B cell (primary cell): Measurements from ENCODE around the gene COL11A2. TPM values are rescaled to one million over a fixed set of nuclear protein-coding genes. Genes with fewer than 3 reads are reported as not detected.

Source experiments
- ATAC-seq: fragments of 200-7000 bp; cut with Tn5 transposase; one replicate; pipeline ENCODE4 v1.10.0; 2021; ENCODE audit warnings: low read depth, mild to moderate bottlenecking, moderate number of reproducible peaks, moderate library complexity
- CTCF ChIA-PET: fragments of 350-600 bp; sonication (Branson Sonifier 250); formaldehyde crosslinking; loops from one replicate; lab custom pipeline; 2021; ENCODE audit warnings: antibody characterized with exemption, inconsistent platforms; lab: Charles Lee
- POLR2A ChIA-PET: fragments of 350-600 bp; sonication (Branson Sonifier 250); formaldehyde crosslinking; loops from one replicate; lab custom pipeline; 2021; ENCODE audit warnings: antibody characterized with exemption; lab: Charles Lee
- DNase-seq: peaks from one replicate; pipeline ENCODE4 v3.0.0; 2013
- H2AFZ ChIP-seq: 2 replicates; pipeline ENCODE4 v1.6.1; 2012; ENCODE audit warnings: mild to moderate bottlenecking, low read depth, low read length; ENCODE audit not compliant: insufficient read depth, poor library complexity, severe bottlenecking
- H3K27ac ChIP-seq, 2 donors: 1 replicate in 1 of 2; 2 replicates in 1 of 2; pipeline ENCODE4 v1.5.1; 2012 to 2013; ENCODE audit warnings: low read length in 2 of 2, mild to moderate bottlenecking in 2 of 2, moderate library complexity in 1 of 2
- H3K27me3 ChIP-seq, 4 experiments: fragments of 200-600 bp in 1 of 4; sonication (generic) in 1 of 4; replicated peaks in 1 of 4; 1 replicate in 2 of 4; 2 replicates in 2 of 4; pipeline versions ENCODE4 v1.6.1 to v1.7.0; 2013 to 2016; ENCODE audit warnings: low read length in 3 of 4, mild to moderate bottlenecking in 2 of 4, mixed read lengths in 1 of 4, moderate library complexity in 1 of 4; ENCODE audit not compliant: insufficient read depth in 4 of 4, control insufficient read depth in 3 of 4; ENCODE audit errors: control extremely low read depth in 1 of 4
- H3K36me3 ChIP-seq, 2 experiments: replicated peaks in 1 of 2; 1 replicate in 1 of 2; 2 replicates in 1 of 2; pipeline versions ENCODE4 v1.6.1 to v1.7.1; 2013; ENCODE audit warnings: low read length in 1 of 2; ENCODE audit not compliant: insufficient read depth in 2 of 2, control insufficient read depth in 1 of 2; ENCODE audit errors: control extremely low read depth in 1 of 2, extremely low read depth in 1 of 2
- H3K4me1 ChIP-seq, 2 donors: fragments of 200-600 bp in 1 of 2; sonication (generic) in 1 of 2; 1 replicate in 1 of 2; 2 replicates in 1 of 2; pipeline versions ENCODE4 v1.5.1 to v1.6.1; 2013 to 2017; ENCODE audit warnings: low read length in 2 of 2; ENCODE audit not compliant: control insufficient read depth in 2 of 2, insufficient read depth in 2 of 2
- H3K4me2 ChIP-seq: replicated peaks from 2 replicates; pipeline ENCODE3; 2012; ENCODE audit warnings: mild to moderate bottlenecking, low read depth, low read length; ENCODE audit not compliant: poor library complexity, severe bottlenecking
- H3K4me3 ChIP-seq, 5 experiments: fragments of 200-600 bp in 1 of 5; sonication (generic) in 1 of 5; 1 replicate in 3 of 5; 2 replicates in 2 of 5; pipeline versions ENCODE4 v1.5.1 to v1.7.0; 2011 to 2016; ENCODE audit warnings: low read length in 4 of 5, mild to moderate bottlenecking in 4 of 5, low read depth in 2 of 5, control low read depth in 1 of 5, moderate library complexity in 1 of 5; ENCODE audit not compliant: insufficient read depth in 1 of 5; ENCODE audit errors: control extremely low read depth in 1 of 5, extremely low read depth in 1 of 5
- H3K79me2 ChIP-seq: fragments of 200-600 bp; sonication (generic); one replicate; pipeline ENCODE4 v1.6.0; 2016; ENCODE audit warnings: low read length; ENCODE audit not compliant: control insufficient read depth, insufficient read depth
- H3K9ac ChIP-seq: fragments of 200-600 bp; sonication (generic); 2 replicates; pipeline ENCODE4 v1.6.1; 2017; ENCODE audit warnings: mild to moderate bottlenecking, low read length, moderate library complexity
- H3K9me3 ChIP-seq, 3 donors: one replicate each; pipeline versions ENCODE4 v1.6.1 to v1.7.1; 2013; ENCODE audit warnings: low read length in 2 of 3; ENCODE audit not compliant: control insufficient read depth in 2 of 3, insufficient read depth in 1 of 3; ENCODE audit errors: control extremely low read depth in 1 of 3
- H4K20me1 ChIP-seq: 2 replicates; pipeline ENCODE4 v1.6.0; 2012; ENCODE audit warnings: mild to moderate bottlenecking, low read length; ENCODE audit not compliant: insufficient read depth, control insufficient read depth, poor library complexity, severe bottlenecking
- H3K27ac Mint-ChIP-seq: one replicate; pipeline ENCODE4 v1.8.0; 2021; ENCODE audit warnings: mixed read lengths
- H3K27me3 Mint-ChIP-seq: one replicate; pipeline ENCODE4 v1.8.0; 2021; ENCODE audit warnings: mixed read lengths
- H3K4me1 Mint-ChIP-seq: one replicate; pipeline ENCODE4 v1.8.0; 2021; ENCODE audit warnings: mixed read lengths
- H3K4me3 Mint-ChIP-seq: one replicate; pipeline ENCODE4 v1.8.0; 2021; ENCODE audit warnings: mixed read lengths
- H3K9me3 Mint-ChIP-seq: one replicate; pipeline ENCODE4 v1.8.0; 2022; ENCODE audit warnings: mixed read lengths; ENCODE audit not compliant: insufficient read depth
- EZH2 ChIP-seq: IDR thresholded peaks from 2 replicates; pipeline ENCODE4 v1.6.1; 2012; ENCODE audit warnings: borderline replicate concordance, low read depth, mild to moderate bottlenecking, moderate library complexity, low read length; ENCODE audit not compliant: insufficient read depth, poor library complexity, severe bottlenecking
- WGBS: methylation state at CpG from one replicate; pipeline ENCODE4 v1.1.5; 2013; ENCODE audit warnings: missing lambda C conversion rate; ENCODE audit not compliant: insufficient coverage; 5-methylcytosine and 5-hydroxymethylcytosine counted together
- intact Hi-C: fragments of 100-400 bp; cut with micrococcal nuclease; formaldehyde crosslinking; loops from one replicate; pipeline ENCODE4 v1.10.0; 2022
- polyA plus RNA-seq: library from polyadenylated mRNA; depleted of rRNA; stranded (reverse); fragments of >200 nt; gene quantifications from 2 replicates; pipeline ENCODE4 v1.2.3, GENCODE V29; 2012
- total RNA-seq, 2 donors: library from RNA; stranded (reverse); fragments of 120-200 nt in 1 of 2; gene quantifications; 1 replicate in 1 of 2; 2 replicates in 1 of 2; pipeline versions ENCODE4 v1.2.3 to v1.2.4, GENCODE V29; 2013 to 2022
- TF ChIP-seq, protein P1 (sequence below): fragments of 200-600 bp; IDR thresholded peaks from one replicate; pipeline ENCODE4 v1.8.0; 2022; ENCODE audit warnings: antibody characterized with exemption, mild to moderate bottlenecking

Gene COL11A2
- total and polyA plus RNA-seq, 2 donors (not counting 1 experiment from before 2014, with no cell fraction given) = 0.39 to 0.82 TPM

DNA sequence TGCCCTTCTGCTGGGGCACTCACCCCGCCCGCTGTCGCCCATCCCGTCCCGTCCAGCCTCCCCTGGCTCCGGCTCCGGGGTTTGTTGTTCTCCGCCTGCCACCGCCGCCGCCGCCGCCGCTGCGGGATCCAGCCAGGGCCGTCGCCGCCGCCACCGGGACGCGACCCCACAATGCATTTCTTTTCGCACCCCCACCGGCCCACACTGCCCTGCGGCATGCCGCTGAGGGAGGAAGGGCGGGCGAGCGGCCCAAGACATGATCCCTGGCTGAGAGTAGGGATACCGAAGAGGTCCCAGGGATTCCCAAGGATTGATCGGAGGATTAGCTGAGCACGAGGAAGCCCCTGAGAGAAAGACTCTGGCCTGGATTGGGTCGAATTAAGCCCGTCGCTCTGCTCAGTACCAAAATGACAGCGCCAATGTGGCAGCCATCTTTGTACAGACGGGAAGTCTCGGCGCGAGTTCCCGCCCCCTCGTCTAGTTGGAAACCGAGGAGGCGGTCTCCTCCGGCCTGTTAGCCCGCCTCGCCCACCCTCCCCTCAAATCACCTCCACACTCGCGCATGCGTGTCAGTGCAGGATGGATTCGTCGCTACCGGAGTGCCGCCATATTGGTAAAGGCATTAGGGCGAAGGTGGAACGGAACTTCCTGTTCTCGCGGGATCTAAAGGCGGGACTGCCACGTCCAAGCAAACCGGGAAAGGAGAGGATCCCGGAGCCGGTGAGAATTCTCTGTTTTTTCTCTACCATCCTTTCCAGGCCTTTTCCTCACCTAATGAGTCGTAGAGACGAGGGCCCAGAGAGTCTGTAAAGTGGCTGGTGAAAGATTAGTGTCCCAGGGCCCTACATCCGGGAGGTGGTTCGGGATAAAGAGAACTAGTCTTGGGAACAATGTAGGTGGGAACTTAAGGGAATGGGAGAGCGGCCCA is 8.2 kb upstream of the COL11A2 start, which contains the start of the genes RXRB and SLC39A7:
TSS of gene RXRB (minus strand) at position 447 of the 928 bp plus-strand sequence. CDS start at position 258, 189 bp downstream.
TSS of gene SLC39A7 (plus strand) at position 649 of the 928 bp plus-strand sequence. CDS start 379 bp downstream, outside the sequence.
- H3K4me3 ChIP-seq = peak within 1 kb of the TSS; percentile 83 to 99 (median 95)
- H3K27me3 Mint-ChIP-seq = no peaks in the 10 kb centered on the region
- H3K4me2 ChIP-seq = peak within 1 kb of the TSS; percentile 78
- H3K27ac Mint-ChIP-seq = peak within 1 kb of the TSS; percentile 99
- peak within 1 kb of the TSS; percentile 79 for H2AFZ ChIP-seq
- no peak for TF ChIP-seq EZH2
- TF ChIP-seq, protein P1, sequence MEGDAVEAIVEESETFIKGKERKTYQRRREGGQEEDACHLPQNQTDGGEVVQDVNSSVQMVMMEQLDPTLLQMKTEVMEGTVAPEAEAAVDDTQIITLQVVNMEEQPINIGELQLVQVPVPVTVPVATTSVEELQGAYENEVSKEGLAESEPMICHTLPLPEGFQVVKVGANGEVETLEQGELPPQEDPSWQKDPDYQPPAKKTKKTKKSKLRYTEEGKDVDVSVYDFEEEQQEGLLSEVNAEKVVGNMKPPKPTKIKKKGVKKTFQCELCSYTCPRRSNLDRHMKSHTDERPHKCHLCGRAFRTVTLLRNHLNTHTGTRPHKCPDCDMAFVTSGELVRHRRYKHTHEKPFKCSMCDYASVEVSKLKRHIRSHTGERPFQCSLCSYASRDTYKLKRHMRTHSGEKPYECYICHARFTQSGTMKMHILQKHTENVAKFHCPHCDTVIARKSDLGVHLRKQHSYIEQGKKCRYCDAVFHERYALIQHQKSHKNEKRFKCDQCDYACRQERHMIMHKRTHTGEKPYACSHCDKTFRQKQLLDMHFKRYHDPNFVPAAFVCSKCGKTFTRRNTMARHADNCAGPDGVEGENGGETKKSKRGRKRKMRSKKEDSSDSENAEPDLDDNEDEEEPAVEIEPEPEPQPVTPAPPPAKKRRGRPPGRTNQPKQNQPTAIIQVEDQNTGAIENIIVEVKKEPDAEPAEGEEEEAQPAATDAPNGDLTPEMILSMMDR = no peak
- intact Hi-C loops = loop anchor here (1.0 to 10.0 kb wide), 9 partner anchors 8 to 1226 kb away; partner anchors contain the start of genes AGPAT1, CUTA, DXO and PFDN6
- DNase-seq = peak; percentile 100
- peaks cover 30 to 57% of the 10 kb centered on the region in 2 donors for H3K4me1 ChIP-seq
- H3K9ac ChIP-seq = peak within 1 kb of the TSS; percentile 75
- H3K9me3 Mint-ChIP-seq = no peaks in the 10 kb centered on the region
- peak within 1 kb of the TSS; percentile 99 for H3K4me3 Mint-ChIP-seq
- peaks cover 25% of the 10 kb centered on the region for H4K20me1 ChIP-seq
- H3K4me1 Mint-ChIP-seq = peaks cover 71% of the 10 kb centered on the region
- peaks cover 55% of the 10 kb centered on the region for H3K79me2 ChIP-seq
- peaks cover 0 to 42% of the 10 kb centered on the region in 2 experiments for H3K36me3 ChIP-seq
- ChIA-PET POLR2A (interaction anchor here (0.7 to 1.5 kb wide), 9 partner anchors 8 to 369 kb away, joined by 3 to 13 read pairs (median 5); partner anchors contain the start of genes COL11A2, PHF1, RGL2 and RING1), CTCF (interaction anchor here (0.9 kb wide), 1 partner anchor 88 kb away, joined by 3 read pairs; the partner anchor contains the start of gene WDR46)
- H3K27ac ChIP-seq = peak within 1 kb of the TSS; percentile 93 to 94
- ATAC-seq = peak; percentile 74
- under 1% methylated on average over 59 of the region's 68 CpGs for whole genome bisulfite sequencing
- no peaks in the 10 kb centered on the region for H3K9me3 ChIP-seq
- no peaks in the 10 kb centered on the region for H3K27me3 ChIP-seq
